ENCODE data around the gene STPG2.
"Not testable (repeated sequence)": the region's sequence is repeated elsewhere in the genome, so short reads cannot be mapped to it uniquely, and the experiment has no call there.

The STPG2 gene

GRCh38 chr4:97786306-97786920 lies 356.9 kb downstream of the STPG2 start:
- no peak for FAIRE-seq

DNA sequence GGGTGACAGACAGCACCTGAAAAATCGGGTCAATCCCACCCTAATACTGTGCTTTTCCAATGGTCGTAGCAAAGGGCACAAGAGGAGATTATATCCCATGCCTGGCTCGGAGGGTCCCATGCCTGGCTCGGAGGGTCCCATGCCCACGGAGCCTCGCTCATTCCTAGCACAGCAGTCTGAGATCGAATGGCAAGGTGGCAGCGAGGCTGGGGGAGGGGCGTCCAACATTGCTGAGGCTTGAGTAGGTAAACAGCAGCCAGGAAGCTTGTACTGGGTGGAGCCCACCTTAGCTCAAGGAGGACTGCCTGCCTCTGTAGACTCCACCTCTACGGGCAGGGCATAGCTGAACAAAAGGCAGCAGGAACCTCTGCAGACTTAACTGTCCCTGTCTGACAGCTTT lies 365.1 kb downstream of the STPG2 start:
- FAIRE-seq = no peak

DNA sequence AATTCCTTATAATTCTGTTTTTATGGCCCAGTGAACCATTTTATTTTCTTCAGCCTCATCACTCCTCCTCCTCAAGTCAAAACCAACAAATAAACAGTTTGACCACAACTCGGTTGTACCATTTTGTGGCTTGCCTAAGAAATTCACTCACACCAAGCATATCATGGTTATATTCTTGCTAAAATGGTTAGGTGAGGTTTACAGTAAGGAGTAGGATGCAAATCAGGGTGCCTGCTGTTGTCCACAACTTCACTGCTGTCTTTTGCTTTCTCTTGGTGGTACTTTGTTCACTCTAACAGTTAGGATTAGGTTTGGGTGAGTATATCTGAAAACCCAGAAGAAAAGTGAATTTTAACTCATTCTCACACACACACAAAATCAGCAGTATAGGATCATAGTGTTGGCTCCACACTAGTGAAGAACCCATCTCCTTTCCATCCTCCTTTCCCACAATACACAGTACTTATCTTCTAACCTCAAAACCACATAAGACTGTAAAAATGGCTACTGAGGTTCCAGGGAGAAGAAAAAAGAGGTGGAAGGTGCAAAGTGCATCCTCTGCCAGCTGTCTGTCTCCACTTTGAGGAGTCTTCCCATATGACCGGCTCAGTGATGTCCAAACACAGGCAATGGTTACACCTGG lies 368.8 kb downstream of the STPG2 start:
- FAIRE-seq = no peak

DNA sequence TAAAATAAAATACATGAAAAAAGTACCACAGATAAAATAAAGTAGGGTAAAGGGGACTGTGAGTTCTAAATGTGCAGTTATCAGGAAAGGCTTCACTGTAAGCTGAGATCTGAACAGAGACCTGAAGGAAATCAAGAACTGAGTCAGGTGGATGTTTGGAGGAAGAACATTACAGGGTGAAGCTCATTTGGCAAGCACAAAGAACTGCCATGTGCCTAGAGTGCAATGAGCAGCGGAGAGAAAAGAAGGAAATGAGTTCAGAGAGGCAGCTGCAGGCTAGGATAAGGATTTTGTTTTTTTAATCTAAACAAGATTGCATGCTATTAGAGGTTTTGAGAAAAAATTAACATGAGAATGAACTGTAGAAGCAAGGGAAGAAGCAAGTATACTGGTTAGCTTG lies 373.1 kb downstream of the STPG2 start:
- FAIRE-seq = no peak

DNA sequence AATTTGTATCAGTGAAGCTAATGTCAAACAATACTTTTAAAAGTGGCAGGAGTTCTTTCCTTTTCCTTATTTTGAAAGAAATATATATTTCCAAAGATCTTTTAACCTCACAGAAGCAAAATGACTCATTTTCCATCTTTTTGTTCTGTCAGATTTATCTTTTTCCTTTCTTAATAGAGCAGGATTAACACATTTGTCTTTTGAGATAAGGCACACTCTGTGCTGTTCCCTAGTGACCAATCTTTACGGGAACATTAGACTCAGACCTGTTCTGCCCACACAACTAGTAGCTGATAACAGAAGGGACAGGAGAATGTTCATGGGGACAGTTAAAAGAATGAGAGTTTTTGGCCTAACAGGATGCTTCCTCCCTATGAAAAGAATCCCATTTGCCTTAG lies 381.2 kb downstream of the STPG2 start:
- no peak for FAIRE-seq

DNA sequence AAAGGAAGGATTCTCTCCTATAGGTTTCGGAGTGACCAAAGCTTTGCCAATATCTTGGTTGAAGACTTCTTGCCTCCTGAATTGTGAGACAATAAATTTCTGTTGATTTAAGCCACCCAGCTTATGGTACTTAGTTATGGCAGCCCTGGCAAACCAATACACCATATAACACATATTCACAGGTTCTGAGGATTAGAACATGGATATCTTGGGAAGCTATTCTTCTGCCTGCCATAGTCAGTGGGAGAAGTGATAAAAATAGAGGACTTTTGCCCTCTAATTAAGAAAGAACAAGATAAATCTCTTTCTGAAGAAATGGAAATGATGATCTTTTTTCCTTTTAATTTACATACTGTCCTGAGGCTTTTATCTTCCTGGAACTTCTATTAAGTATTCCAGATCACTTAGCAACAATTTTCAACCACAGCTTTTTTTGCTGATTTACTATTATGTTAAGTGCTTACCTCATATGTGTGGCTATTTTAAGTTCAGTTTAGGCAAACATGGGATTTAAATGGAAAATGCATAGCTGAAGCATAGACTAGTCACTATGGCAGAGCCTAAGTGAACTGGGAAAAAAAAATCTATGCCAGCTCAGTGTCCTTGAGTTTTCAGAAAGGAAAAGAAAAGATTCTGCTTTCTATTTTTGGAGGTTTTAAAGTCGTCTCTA lies 381.7 kb downstream of the STPG2 start:
- no peak for FAIRE-seq

DNA sequence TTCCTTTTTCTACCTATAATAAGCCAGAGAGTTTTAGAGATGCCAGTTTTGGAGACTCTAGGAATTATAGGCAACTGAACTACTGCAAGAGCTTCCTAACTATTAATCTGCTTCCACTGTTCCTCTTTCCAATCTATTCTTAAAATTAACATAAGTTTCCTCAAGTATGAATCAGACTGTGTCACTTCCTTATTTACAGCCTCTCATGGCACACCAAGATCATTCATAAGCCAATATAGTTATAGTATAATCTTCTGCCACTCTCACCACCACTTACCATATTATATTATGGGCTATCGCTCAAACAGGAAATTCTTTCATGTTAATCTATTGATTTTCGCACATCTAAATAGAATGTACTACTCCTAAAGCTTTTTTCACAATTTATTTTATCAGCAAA lies 383.5 kb downstream of the STPG2 start:
- FAIRE-seq = no peak

GRCh38 chr4:97752599-97752998 lies 390.7 kb downstream of the STPG2 start:
- FAIRE-seq = no peak

- FAIRE-seq = no peak
Observed at GRCh38 chr4:97747945-97748344, 395.3 kb downstream of the STPG2 start.

DNA sequence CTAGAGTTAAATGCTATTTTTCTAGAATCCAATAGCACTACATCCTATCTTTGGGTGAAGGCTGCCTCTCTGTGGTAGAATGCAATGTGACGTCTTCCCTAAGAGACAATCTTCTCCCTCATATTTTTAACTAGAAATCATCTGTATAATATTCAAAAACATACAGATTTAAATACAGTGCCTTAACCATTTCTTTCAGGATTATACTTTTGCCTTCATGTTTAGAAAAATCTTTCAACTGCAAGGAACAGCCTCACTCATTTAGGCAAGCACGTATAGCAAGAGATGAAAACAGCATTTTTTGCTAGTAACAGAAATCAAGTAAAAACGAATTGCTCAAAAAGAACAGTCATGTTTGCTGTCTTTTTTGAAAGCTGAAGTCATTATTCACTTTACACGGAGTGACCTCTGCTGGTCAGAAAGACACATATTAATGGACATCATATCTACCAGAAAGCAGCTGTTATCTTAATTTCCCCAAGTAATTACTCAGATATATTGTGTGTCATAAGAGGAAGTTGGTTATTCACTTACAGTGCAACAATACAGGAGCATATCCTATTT lies 422.3 kb downstream of the STPG2 start:
- no peak for FAIRE-seq

GRCh38 chr4:97691111-97691605 lies 452.1 kb downstream of the STPG2 start:
- FAIRE-seq = no peak

DNA sequence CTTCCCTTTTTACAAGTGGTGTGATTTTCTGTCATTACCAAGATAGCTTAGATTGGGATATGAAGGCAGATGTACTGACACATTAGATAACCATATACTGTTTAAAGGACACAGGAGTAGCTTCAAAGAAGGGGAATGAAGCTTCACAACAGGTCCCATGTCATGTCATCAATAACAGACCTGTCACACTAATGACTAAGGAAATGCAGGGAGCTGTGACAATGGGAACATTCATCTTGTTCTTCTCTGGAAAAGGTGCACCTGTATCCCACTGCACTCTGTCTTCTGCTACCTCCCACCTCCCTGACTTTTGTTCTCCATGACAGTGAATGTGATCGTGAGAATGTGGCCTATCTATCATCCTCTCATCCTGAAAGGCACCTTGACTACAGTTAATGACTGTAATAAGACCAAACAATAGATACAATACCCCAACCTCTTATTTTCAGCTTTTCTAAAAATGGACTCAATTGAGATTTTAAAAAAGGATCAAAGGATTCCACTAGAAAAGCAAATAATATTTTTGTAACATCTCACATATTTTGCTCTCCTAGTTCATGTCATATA lies 472.5 kb downstream of the STPG2 start:
- FAIRE-seq = no peak

DNA sequence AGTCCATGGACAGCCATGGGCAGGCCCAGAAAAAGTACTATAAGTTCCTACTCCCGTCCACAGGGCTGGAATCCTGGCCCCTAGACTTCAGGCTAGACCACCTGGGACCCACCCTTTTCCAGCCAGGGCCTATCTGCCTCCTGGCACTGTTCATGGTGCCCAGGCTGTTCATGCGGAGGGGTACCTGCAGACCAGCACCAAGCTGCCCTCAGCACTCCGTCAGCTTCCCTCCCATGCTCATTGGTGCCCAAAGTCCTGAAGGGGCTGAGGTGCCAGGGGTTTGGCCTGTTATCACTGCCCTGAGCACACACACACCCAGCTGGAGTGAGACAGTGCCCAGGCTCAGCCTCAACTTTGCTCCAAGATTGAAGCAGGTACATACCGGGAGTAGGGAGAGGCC lies 477.7 kb downstream of the STPG2 start:
- no peak for FAIRE-seq

- no peak for FAIRE-seq
Observed at GRCh38 chr4:97664741-97665140, 478.5 kb downstream of the STPG2 start.

DNA sequence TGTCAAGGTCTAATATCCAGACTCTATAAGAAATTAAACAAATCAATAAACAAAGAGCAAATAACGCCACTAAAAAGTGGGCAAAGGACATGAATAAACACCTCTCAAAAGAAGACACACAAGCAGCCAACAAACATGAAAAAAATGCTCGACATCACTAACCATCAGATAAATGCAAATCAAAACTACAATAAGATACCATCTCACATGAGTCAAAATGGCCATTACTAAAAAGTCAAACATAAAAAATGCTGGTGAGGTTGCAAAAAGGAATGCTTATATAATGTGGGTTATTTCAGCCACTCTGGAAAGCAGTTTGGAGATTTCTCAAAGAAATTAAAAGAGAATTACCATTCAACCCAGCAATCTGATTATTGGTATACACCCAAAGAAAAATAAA lies 481.1 kb downstream of the STPG2 start:
- no peak for FAIRE-seq

GRCh38 chr4:97656044-97656720 lies 487.1 kb downstream of the STPG2 start:
- no peak for FAIRE-seq

DNA sequence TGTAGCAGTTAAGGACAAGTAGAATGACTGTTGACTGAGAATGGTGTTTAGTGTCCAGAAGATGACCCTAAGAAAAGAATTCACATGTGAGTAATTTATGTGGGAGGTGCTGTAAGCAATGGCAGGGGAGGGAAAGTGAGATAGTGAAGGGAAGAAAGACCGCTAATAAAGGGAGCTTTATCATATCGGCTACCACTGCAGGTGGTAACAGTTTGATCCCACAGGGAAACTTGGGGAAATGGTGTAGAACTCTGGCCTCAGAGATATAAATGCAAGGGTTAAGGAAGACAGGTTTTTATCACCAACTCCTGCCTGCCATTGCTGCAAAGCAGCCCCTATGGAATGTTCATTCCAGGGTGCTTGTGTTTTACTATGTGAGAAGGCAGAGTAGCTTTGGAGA lies 489.6 kb downstream of the STPG2 start:
- no peak for FAIRE-seq

- no peak for FAIRE-seq
Observed at GRCh38 chr4:97646997-97647396, 496.3 kb downstream of the STPG2 start.

GRCh38 chr4:97645071-97645821 lies 498.0 kb downstream of the STPG2 start:
- no peak for FAIRE-seq

- no peak for FAIRE-seq
Observed at GRCh38 chr4:97643179-97643578, 500.1 kb downstream of the STPG2 start.

- FAIRE-seq = no peak
Observed at GRCh38 chr4:97639961-97640360, 503.3 kb downstream of the STPG2 start.

DNA sequence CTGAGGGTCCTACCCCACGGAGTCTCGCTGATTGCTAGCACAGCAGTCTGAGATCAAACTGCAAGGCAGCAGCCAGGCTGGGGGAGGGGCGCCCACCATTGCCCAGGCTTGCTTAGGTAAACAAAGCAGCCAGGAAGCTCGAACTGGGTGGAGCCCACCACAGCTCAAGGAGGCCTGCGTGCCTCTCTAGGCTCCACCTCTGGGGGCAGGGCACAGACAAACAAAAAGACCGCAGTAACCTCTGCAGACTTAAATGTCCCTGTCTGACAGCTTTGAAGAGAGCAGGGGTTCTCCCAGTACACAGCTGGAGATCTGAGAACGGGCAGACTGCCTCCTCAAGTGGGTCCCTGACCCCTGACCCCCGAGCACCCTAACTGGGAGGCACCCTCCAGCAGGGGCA lies 509.4 kb downstream of the STPG2 start:
- FAIRE-seq = not testable (repeated sequence)

Data from endometrium (tissue), 2 donors.